Neural progenitor cell (in vitro differentiated cells): Measurements from ENCODE around the gene BCAS3. TPM values are rescaled to one million over a fixed set of nuclear protein-coding genes. Genes with fewer than 3 reads are reported as not detected.

ENCODE experiments used
- DNase-seq: peaks from one replicate; pipeline ENCODE4 v3.0.0-alpha.2; 2016; ENCODE audit warnings: low spot score
- H2AFZ ChIP-seq: fragments of 200-600 bp; sonication (generic); replicated peaks from 2 replicates; pipeline ENCODE4 v1.6.1; 2016; ENCODE audit warnings: antibody characterized with exemption
- H3F3A ChIP-seq: fragments of 200-600 bp; sonication (generic); 2 replicates; pipeline ENCODE4 v1.6.1; 2016; ENCODE audit warnings: antibody characterized with exemption, low read depth
- H3K27ac ChIP-seq: fragments of 200-600 bp; sonication (generic); 2 replicates; pipeline ENCODE4 v1.5.1; 2016; ENCODE audit warnings: mild to moderate bottlenecking
- H3K27me3 ChIP-seq: fragments of 200-600 bp; sonication (generic); 2 replicates; pipeline ENCODE4 v1.6.1; 2016; ENCODE audit warnings: mild to moderate bottlenecking, moderate library complexity
- H3K36me3 ChIP-seq: fragments of 200-600 bp; sonication (generic); 2 replicates; pipeline ENCODE4 v1.5.1; 2016
- H3K4me1 ChIP-seq: fragments of 200-600 bp; sonication (generic); 2 replicates; pipeline ENCODE4 v1.6.1; 2016; ENCODE audit warnings: mixed run types
- H3K4me2 ChIP-seq: fragments of 200-600 bp; sonication (generic); 2 replicates; pipeline ENCODE4 v1.6.1; 2016
- H3K4me3 ChIP-seq: fragments of 200-600 bp; sonication (generic); 2 replicates; pipeline ENCODE4 v1.5.1; 2016
- H3K79me2 ChIP-seq: fragments of 200-600 bp; sonication (generic); 2 replicates; pipeline ENCODE4 v1.6.1; 2016; ENCODE audit warnings: low read depth
- H3K9ac ChIP-seq: fragments of 200-600 bp; sonication (generic); 2 replicates; pipeline ENCODE4 v1.6.1; 2016
- H3K9me3 ChIP-seq: fragments of 200-600 bp; sonication (generic); 2 replicates; pipeline ENCODE4 v1.5.1; 2016; ENCODE audit warnings: low read depth
- H4K20me1 ChIP-seq: fragments of 200-600 bp; sonication (generic); 2 replicates; pipeline ENCODE4 v1.6.1; 2016; ENCODE audit warnings: low read depth
- H3K27ac Mint-ChIP-seq: 3 replicates; pipeline ENCODE4 v1.8.0; 2021; ENCODE audit warnings: mixed read lengths
- H3K27me3 Mint-ChIP-seq: 2 replicates; pipeline ENCODE4 v1.8.0; 2022; ENCODE audit warnings: low read depth, mild to moderate bottlenecking, inconsistent platforms, moderate library complexity, mixed read lengths; ENCODE audit not compliant: insufficient read depth
- H3K36me3 Mint-ChIP-seq: 3 replicates; pipeline ENCODE4 v1.8.0; 2021; ENCODE audit warnings: mixed read lengths
- H3K4me1 Mint-ChIP-seq: 3 replicates; pipeline ENCODE4 v1.8.0; 2021; ENCODE audit warnings: mixed read lengths
- H3K4me3 Mint-ChIP-seq: 3 replicates; pipeline ENCODE4 v1.8.0; 2021; ENCODE audit warnings: mild to moderate bottlenecking, moderate library complexity, mixed read lengths
- H3K9me3 Mint-ChIP-seq: 3 replicates; pipeline ENCODE4 v1.8.0; 2020; ENCODE audit warnings: mixed read lengths
- CTCF ChIP-seq: fragments of 200-600 bp; sonication (generic); IDR thresholded peaks from 2 replicates; pipeline ENCODE4 v1.5.1; 2017; ENCODE audit warnings: antibody characterized with exemption, mild to moderate bottlenecking
- EZH2 ChIP-seq: fragments of 200-600 bp; sonication (generic); IDR thresholded peaks from 2 replicates; pipeline ENCODE4 v1.6.1; 2017; ENCODE audit warnings: antibody characterized with exemption, mild to moderate bottlenecking, moderate library complexity
- EZH2phosphoT487 ChIP-seq: fragments of 200-600 bp; sonication (generic); IDR thresholded peaks from 2 replicates; pipeline ENCODE4 v1.6.1; 2017; ENCODE audit warnings: antibody characterized with exemption
- total RNA-seq: library from RNA; depleted of rRNA; stranded (reverse); fragments of >200 nt; gene quantifications from 2 replicates; pipeline ENCODE4 v1.2.3, GENCODE V29; 2015; ENCODE audit warnings: low replicate concordance

Gene BCAS3
- total RNA-seq, 1 donor from 2014 or later: 60.9 TPM

- no peaks in the 10 kb centered on the region for H3K36me3 ChIP-seq
- H3K27me3 Mint-ChIP-seq: no peaks in the 10 kb centered on the region
Observed at GRCh38 chr17:60745544-60745943, 67.9 kb downstream of the BCAS3 start.

GRCh38 chr17:60747069-60747808 is 69.6 kb downstream of the BCAS3 start:
- H3K27me3 ChIP-seq: no peaks in the 10 kb centered on the region
- peak overlapping the region; percentile 20 for H2AFZ ChIP-seq
- no peaks in the 10 kb centered on the region for H4K20me1 ChIP-seq
- no peaks in the 10 kb centered on the region for H3K27me3 Mint-ChIP-seq
- peaks cover 2% of the 10 kb centered on the region for H3K36me3 Mint-ChIP-seq
- peak; percentile 65 for DNase-seq
- peak overlapping the region; percentile 5 for H3K4me3 Mint-ChIP-seq
- H3K4me2 ChIP-seq: peak overlapping the region; percentile 68
- H3K9ac ChIP-seq: no peak overlapping the region
- H3K4me1 Mint-ChIP-seq: peaks cover 33% of the 10 kb centered on the region
- H3K36me3 ChIP-seq: no peaks in the 10 kb centered on the region
- H3K4me1 ChIP-seq: peaks cover 48% of the 10 kb centered on the region
- H3K27ac ChIP-seq: peak overlapping the region; percentile 61
- H3K4me3 ChIP-seq: peak overlapping the region; percentile 2
- H3K9me3 Mint-ChIP-seq: peaks cover 3% of the 10 kb centered on the region
- H3K79me2 ChIP-seq: no peaks in the 10 kb centered on the region
- H3F3A ChIP-seq: peaks cover 13% of the 10 kb centered on the region
- no peaks in the 10 kb centered on the region for H3K9me3 ChIP-seq
- TF ChIP-seq EZH2: no peak
- TF ChIP-seq CTCF: no peak
- TF ChIP-seq EZH2phosphoT487: no peak
- H3K27ac Mint-ChIP-seq: peak overlapping the region; percentile 67

More at GRCh38 chr17:60745544-60745943, 67.9 kb downstream of the BCAS3 start:
- no peaks in the 10 kb centered on the region for H4K20me1 ChIP-seq
- H3K4me1 ChIP-seq: peaks cover 48% of the 10 kb centered on the region
- TF ChIP-seq CTCF (peak; percentile 19), EZH2 (no peak)
- H3K9ac ChIP-seq: no peak overlapping the region
- DNase-seq: no peak
- H3K79me2 ChIP-seq: no peaks in the 10 kb centered on the region
- peaks cover 13% of the 10 kb centered on the region for H3F3A ChIP-seq
- Mint-ChIP-seq H3K36me3 (peaks cover 3% of the 10 kb centered on the region), H3K4me1 (peaks cover 33% of the 10 kb centered on the region), H3K27ac (no peak overlapping the region), H3K4me3 (no peak overlapping the region), H3K9me3 (peaks cover 1% of the 10 kb centered on the region)
- H3K27ac ChIP-seq: no peak overlapping the region
- H3K9me3 ChIP-seq: no peaks in the 10 kb centered on the region
- H3K4me2 ChIP-seq: no peak overlapping the region
- no peaks in the 10 kb centered on the region for H3K27me3 ChIP-seq
- H3K4me3 ChIP-seq: no peak overlapping the region
- no peak overlapping the region for H2AFZ ChIP-seq

- H3K36me3 Mint-ChIP-seq: peaks cover 2% of the 10 kb centered on the region
- no peak overlapping the region for H3K4me3 Mint-ChIP-seq
- no peaks in the 10 kb centered on the region for H3K27me3 ChIP-seq
- H3K27ac Mint-ChIP-seq: no peak overlapping the region
- peaks cover 33% of the 10 kb centered on the region for H3K4me1 Mint-ChIP-seq
- no peaks in the 10 kb centered on the region for H3K27me3 Mint-ChIP-seq
- no peak overlapping the region for H3K9ac ChIP-seq
- DNase-seq: no peak
- H3K79me2 ChIP-seq: no peaks in the 10 kb centered on the region
- H3K36me3 ChIP-seq: no peaks in the 10 kb centered on the region
- H4K20me1 ChIP-seq: no peaks in the 10 kb centered on the region
- no peaks in the 10 kb centered on the region for H3K9me3 ChIP-seq
- TF ChIP-seq CTCF (no peak), EZH2phosphoT487 (no peak), EZH2 (no peak)
- H3F3A ChIP-seq: peaks cover 13% of the 10 kb centered on the region
- H3K9me3 Mint-ChIP-seq: peaks cover 3% of the 10 kb centered on the region
- H2AFZ ChIP-seq: no peak overlapping the region
- H3K27ac ChIP-seq: no peak overlapping the region
- no peak overlapping the region for H3K4me2 ChIP-seq
- no peak overlapping the region for H3K4me3 ChIP-seq
- peaks cover 48% of the 10 kb centered on the region for H3K4me1 ChIP-seq
Observed at GRCh38 chr17:60748204-60748603, 70.6 kb downstream of the BCAS3 start.
